GM12878 (cell line): ENCODE results near the gene ARMCX6.

Source experiments
- EED ChIP-seq: sonication (generic); IDR thresholded peaks from 2 replicates; pipeline ENCODE4 v1.6.1; 2016; ENCODE audit warnings: antibody characterized with exemption, low read depth
- JUND ChIP-seq: IDR thresholded peaks from 2 replicates; pipeline ENCODE4 v1.6.1; 2012; ENCODE audit warnings: low read depth, mild to moderate bottlenecking, low read length, improper control_type of control experiment, moderate library complexity
- KDM1A ChIP-seq: fragments of 200-600 bp; sonication (generic); IDR thresholded peaks from 2 replicates; pipeline ENCODE4 v1.6.1; 2016; ENCODE audit warnings: borderline replicate concordance
- POLR2A ChIP-seq: IDR thresholded peaks from 2 replicates; pipeline ENCODE4 v1.6.1; 2011; ENCODE audit warnings: low read depth, mild to moderate bottlenecking, low read length
- RAD21 ChIP-seq: IDR thresholded peaks from 2 replicates; pipeline ENCODE4 v1.6.1; 2011; ENCODE audit warnings: mild to moderate bottlenecking, low read depth, low read length, moderate library complexity; ENCODE audit not compliant: insufficient read depth
- REST ChIP-seq: IDR thresholded peaks from 2 replicates; pipeline ENCODE4 v1.6.1; 2012; ENCODE audit warnings: mild to moderate bottlenecking, low read depth, low read length
- TAF1 ChIP-seq: IDR thresholded peaks from 2 replicates; pipeline ENCODE4 v1.6.1; 2011; ENCODE audit warnings: mild to moderate bottlenecking, low read depth, low read length, borderline replicate concordance
- ZNF384 ChIP-seq: IDR thresholded peaks from 2 replicates; pipeline ENCODE4 v1.6.1; 2012; ENCODE audit warnings: low read depth, mild to moderate bottlenecking, low read length, improper control_type of control experiment, borderline replicate concordance
- TF ChIP-seq, protein P1 (sequence below), 3 experiments: IDR thresholded peaks in 2 of 3; conservative IDR thresholded peaks in 1 of 3; 2 replicates each; pipeline ENCODE4 v1.5.1; 2011; ENCODE audit warnings: low read depth in 3 of 3, low read length in 3 of 3, mild to moderate bottlenecking in 3 of 3, control low read depth in 2 of 3, moderate library complexity in 2 of 3, inconsistent platforms in 1 of 3, mixed read lengths in 1 of 3; ENCODE audit not compliant: control insufficient read depth in 2 of 3, insufficient read depth in 1 of 3; ENCODE audit errors: extremely low read depth in 1 of 3
- TF ChIP-seq, protein P2 (sequence below): IDR thresholded peaks from 2 replicates; pipeline ENCODE4 v1.6.1; 2012; ENCODE audit warnings: low read depth, low read length, improper control_type of control experiment
- TF ChIP-seq, protein P3 (sequence below): IDR thresholded peaks from 2 replicates; pipeline ENCODE4 v1.6.1; 2011; ENCODE audit warnings: low read depth, low read length, improper control_type of control experiment, borderline replicate concordance
- TF ChIP-seq, protein P4 (sequence below): IDR thresholded peaks from 2 replicates; pipeline ENCODE4 v1.6.1; 2012; ENCODE audit warnings: low read length, inconsistent platforms

DNA sequence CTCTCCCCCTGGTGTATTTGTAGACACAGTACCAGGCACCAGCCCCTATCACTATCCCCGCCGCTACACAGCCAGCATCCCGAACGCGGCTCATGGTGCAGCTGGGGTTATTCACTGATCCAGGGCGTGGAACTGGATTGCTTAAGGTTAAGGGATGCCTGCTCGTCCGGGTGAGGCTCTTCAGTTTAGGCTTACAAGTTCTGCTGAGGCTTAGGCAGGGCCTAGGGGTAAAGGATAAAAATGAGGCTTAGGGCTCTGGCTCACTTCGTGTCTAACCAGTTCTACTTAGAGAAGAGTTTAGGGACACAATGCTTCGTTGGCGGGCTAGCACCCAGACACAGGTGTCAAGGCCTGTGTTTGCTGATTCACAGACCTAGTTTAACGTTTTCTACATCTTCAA lies 39.7 kb upstream of the ARMCX6 start:
- TF ChIP-seq, protein P1, sequence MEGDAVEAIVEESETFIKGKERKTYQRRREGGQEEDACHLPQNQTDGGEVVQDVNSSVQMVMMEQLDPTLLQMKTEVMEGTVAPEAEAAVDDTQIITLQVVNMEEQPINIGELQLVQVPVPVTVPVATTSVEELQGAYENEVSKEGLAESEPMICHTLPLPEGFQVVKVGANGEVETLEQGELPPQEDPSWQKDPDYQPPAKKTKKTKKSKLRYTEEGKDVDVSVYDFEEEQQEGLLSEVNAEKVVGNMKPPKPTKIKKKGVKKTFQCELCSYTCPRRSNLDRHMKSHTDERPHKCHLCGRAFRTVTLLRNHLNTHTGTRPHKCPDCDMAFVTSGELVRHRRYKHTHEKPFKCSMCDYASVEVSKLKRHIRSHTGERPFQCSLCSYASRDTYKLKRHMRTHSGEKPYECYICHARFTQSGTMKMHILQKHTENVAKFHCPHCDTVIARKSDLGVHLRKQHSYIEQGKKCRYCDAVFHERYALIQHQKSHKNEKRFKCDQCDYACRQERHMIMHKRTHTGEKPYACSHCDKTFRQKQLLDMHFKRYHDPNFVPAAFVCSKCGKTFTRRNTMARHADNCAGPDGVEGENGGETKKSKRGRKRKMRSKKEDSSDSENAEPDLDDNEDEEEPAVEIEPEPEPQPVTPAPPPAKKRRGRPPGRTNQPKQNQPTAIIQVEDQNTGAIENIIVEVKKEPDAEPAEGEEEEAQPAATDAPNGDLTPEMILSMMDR (IDR thresholded peaks at IDR 0.05 in 2 of 3, conservative IDR thresholded peaks at IDR 0.05 in 1 of 3; ENCODE audit: control insufficient read depth in 2 of 3, extremely low read depth in 1 of 3, insufficient read depth in 1 of 3, low read depth in 3 of 3, low read length in 3 of 3), result no peak
- no peak for TF ChIP-seq REST
- no peak for TF ChIP-seq JUND
- TF ChIP-seq POLR2A, result no peak
- no peak for TF ChIP-seq KDM1A
- no peak for TF ChIP-seq TAF1
- TF ChIP-seq, protein P2, sequence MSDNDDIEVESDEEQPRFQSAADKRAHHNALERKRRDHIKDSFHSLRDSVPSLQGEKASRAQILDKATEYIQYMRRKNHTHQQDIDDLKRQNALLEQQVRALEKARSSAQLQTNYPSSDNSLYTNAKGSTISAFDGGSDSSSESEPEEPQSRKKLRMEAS, result no peak
- no peak for TF ChIP-seq ZNF384
- TF ChIP-seq EED, result no peak
- TF ChIP-seq, protein P3, sequence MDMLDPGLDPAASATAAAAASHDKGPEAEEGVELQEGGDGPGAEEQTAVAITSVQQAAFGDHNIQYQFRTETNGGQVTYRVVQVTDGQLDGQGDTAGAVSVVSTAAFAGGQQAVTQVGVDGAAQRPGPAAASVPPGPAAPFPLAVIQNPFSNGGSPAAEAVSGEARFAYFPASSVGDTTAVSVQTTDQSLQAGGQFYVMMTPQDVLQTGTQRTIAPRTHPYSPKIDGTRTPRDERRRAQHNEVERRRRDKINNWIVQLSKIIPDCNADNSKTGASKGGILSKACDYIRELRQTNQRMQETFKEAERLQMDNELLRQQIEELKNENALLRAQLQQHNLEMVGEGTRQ, result no peak
- no peak for TF ChIP-seq RAD21
- TF ChIP-seq, protein P4, sequence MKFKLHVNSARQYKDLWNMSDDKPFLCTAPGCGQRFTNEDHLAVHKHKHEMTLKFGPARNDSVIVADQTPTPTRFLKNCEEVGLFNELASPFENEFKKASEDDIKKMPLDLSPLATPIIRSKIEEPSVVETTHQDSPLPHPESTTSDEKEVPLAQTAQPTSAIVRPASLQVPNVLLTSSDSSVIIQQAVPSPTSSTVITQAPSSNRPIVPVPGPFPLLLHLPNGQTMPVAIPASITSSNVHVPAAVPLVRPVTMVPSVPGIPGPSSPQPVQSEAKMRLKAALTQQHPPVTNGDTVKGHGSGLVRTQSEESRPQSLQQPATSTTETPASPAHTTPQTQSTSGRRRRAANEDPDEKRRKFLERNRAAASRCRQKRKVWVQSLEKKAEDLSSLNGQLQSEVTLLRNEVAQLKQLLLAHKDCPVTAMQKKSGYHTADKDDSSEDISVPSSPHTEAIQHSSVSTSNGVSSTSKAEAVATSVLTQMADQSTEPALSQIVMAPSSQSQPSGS, result no peak
